HL-60 (cell line): ENCODE measurements around the gene OBSL1.

ENCODE experiments used
- DNase-seq, 2 experiments: peaks; one replicate each; pipeline ENCODE4 v3.0.0-alpha.2; 2010 to 2020; ENCODE audit warnings: low read depth in 1 of 2, low spot score in 1 of 2
- H3K27ac ChIP-seq: fragments of 250-450 bp; sonication (Bioruptor Pico); replicated peaks from 2 replicates; pipeline ENCODE4 v1.5.1; 2020; ENCODE audit warnings: mild to moderate bottlenecking, moderate library complexity
- H3K27me3 ChIP-seq: fragments of 250-450 bp; sonication (Bioruptor Pico); 2 replicates; pipeline ENCODE4 v1.5.1; 2021; ENCODE audit warnings: mild to moderate bottlenecking, moderate library complexity; ENCODE audit not compliant: insufficient read depth, poor library complexity, severe bottlenecking
- H3K4me3 ChIP-seq: replicated peaks from 2 replicates; pipeline ENCODE4 v1.5.1; 2011; ENCODE audit warnings: mild to moderate bottlenecking, control low read depth, low read length; ENCODE audit not compliant: insufficient read depth
- GABPA ChIP-seq: IDR thresholded peaks from 2 replicates; pipeline ENCODE4 v1.6.1; 2012; ENCODE audit warnings: low read depth
- POLR2AphosphoS5 ChIP-seq: IDR thresholded peaks from 2 replicates; pipeline ENCODE4 v1.6.1; 2012; ENCODE audit warnings: low read depth
- REST ChIP-seq: IDR thresholded peaks from 2 replicates; pipeline ENCODE4 v1.6.1; 2012; ENCODE audit warnings: low read depth; ENCODE audit not compliant: insufficient replicate concordance
- SPI1 ChIP-seq: IDR thresholded peaks from 2 replicates; pipeline ENCODE4 v1.6.1; 2012; ENCODE audit warnings: low read depth, mild to moderate bottlenecking, borderline replicate concordance
- TF ChIP-seq, protein P1 (sequence below): IDR thresholded peaks from one replicate; pipeline ENCODE4 v1.5.1; 2011; ENCODE audit warnings: low read length, control low read depth, inconsistent platforms; ENCODE audit not compliant: insufficient read depth

OBSL1 gene

GRCh38 chr2:219618733-219619122, 47.4 kb upstream of the OBSL1 start:
- Histone ChIP-seq H3K27me3 (no peaks in the 10 kb centered on the region), H3K4me3 (no peak overlapping the region), H3K27ac (no peak overlapping the region)
- TF ChIP-seq GABPA (no peak), POLR2AphosphoS5 (no peak), REST (no peak), SPI1 (no peak)
- TF ChIP-seq, protein P1, sequence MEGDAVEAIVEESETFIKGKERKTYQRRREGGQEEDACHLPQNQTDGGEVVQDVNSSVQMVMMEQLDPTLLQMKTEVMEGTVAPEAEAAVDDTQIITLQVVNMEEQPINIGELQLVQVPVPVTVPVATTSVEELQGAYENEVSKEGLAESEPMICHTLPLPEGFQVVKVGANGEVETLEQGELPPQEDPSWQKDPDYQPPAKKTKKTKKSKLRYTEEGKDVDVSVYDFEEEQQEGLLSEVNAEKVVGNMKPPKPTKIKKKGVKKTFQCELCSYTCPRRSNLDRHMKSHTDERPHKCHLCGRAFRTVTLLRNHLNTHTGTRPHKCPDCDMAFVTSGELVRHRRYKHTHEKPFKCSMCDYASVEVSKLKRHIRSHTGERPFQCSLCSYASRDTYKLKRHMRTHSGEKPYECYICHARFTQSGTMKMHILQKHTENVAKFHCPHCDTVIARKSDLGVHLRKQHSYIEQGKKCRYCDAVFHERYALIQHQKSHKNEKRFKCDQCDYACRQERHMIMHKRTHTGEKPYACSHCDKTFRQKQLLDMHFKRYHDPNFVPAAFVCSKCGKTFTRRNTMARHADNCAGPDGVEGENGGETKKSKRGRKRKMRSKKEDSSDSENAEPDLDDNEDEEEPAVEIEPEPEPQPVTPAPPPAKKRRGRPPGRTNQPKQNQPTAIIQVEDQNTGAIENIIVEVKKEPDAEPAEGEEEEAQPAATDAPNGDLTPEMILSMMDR, result no peak
- no peak for DNase-seq

DNA sequence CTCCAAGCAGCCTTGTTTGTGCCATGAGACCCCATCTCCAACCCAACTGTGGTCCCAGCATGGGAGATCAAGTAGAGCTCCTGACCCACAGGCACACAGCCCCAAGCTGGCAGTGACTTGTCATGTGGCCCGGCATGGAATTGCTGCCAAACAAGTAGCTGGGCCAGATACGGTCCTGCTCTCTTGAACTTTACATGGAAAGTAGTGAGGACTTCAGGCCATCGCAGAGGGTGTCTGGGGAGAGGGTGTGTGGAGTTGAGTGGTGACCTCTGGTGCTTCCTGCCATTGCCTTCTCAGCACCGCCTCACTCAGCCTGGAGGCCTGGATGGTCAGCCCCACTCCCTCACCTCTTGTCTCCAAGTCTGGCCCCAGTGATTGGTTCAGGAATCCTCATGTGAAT, 45.2 kb upstream of the OBSL1 start:
- Histone ChIP-seq H3K27ac (no peak overlapping the region), H3K27me3 (no peaks in the 10 kb centered on the region), H3K4me3 (no peak overlapping the region)
- TF ChIP-seq, protein P1, result no peak
- TF ChIP-seq SPI1 (no peak), POLR2AphosphoS5 (no peak), REST (no peak), GABPA (no peak)
- DNase-seq, result no peak

DNA sequence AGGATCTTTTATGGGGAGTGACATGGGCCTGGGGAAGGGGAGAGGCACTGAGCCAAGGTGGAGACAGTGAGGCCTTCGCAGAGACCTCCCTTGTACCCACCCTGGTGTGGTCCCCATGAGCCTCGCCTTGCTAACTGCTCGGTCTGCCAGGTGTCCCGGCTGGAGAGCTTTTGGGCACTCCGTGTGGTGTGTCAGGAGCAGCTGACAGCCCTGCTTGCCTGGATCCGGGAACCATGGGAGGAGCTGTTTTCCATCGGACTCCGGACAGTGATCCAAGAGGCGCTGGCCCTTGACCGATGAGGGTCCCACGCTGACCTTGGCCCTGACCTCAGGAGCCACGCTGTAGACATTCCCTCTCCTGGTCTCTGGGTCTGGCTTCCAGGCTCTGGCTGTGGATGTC, 44.6 kb upstream of the OBSL1 start:
- H3K27ac ChIP-seq, result no peak overlapping the region
- H3K27me3 ChIP-seq, result no peaks in the 10 kb centered on the region
- TF ChIP-seq POLR2AphosphoS5 (no peak), SPI1 (no peak), REST (no peak), GABPA (no peak)
- TF ChIP-seq, protein P1, result no peak
- no peak overlapping the region for H3K4me3 ChIP-seq
- DNase-seq, result no peak
